ENCODE results near the gene C19orf81. TPM values are rescaled to one million over a fixed set of nuclear protein-coding genes. Genes with fewer than 3 reads are reported as not detected.

C19orf81 gene
- total RNA-seq, 6 donors from 2014 or later: 1.7 to 24.4 (median 3.1) TPM; not detected in 1

DNA sequence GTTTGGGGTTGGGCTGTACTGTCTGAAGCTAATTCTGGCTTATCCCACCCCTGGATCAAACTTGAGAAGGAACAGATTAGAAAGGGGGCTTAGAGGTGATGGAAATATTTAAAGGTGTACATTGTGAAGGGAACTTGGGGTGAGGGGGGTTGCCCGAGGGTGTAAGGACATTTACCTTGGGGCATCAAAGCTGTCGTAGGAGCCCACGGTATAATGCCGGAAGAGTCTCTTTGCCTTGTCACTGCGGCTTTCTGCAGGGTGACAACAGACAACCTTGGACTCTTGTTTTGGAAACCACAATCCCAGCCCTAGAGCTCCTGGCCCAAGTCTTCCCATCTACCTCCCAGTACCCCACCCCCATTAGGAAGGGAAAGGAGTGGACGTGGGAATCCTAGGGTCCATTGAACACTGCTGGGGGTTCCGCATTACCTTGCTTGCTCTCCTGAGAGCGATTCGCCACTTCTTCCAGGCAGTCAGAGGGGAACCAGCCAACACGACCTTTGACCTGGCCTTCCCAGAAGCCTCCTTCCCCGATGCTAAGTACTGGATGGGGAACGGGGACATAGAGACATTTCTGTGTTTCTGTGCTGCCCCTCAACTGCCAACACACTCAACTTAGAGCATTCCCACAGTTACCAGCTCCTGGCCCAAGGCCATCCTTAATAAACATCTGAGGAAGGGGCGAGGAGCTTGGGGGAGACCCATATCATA is 48.3 kb downstream of the C19orf81 start:
- no peaks in the 10 kb centered on the region for H3K36me3 ChIP-seq
- DNase-seq (no peak), ATAC-seq (ENCODE audit: low FRiP score in 2 of 2) (no peak)
- no peak overlapping the region for H3K4me3 ChIP-seq
- peaks cover 0 to 11% (median 0%) of the 10 kb centered on the region in 4 donors for H3K4me1 ChIP-seq
- no peaks in the 10 kb centered on the region for H3K9me3 ChIP-seq
- no peak overlapping the region for H3K27ac ChIP-seq
- 66 to 71% methylated on average over 10 to 13 of the region's 13 CpGs for WGBS, 2 donors
- peaks cover 0 to 28% (median 19%) of the 10 kb centered on the region in 4 donors for H3K27me3 ChIP-seq
- TF ChIP-seq, protein P1, sequence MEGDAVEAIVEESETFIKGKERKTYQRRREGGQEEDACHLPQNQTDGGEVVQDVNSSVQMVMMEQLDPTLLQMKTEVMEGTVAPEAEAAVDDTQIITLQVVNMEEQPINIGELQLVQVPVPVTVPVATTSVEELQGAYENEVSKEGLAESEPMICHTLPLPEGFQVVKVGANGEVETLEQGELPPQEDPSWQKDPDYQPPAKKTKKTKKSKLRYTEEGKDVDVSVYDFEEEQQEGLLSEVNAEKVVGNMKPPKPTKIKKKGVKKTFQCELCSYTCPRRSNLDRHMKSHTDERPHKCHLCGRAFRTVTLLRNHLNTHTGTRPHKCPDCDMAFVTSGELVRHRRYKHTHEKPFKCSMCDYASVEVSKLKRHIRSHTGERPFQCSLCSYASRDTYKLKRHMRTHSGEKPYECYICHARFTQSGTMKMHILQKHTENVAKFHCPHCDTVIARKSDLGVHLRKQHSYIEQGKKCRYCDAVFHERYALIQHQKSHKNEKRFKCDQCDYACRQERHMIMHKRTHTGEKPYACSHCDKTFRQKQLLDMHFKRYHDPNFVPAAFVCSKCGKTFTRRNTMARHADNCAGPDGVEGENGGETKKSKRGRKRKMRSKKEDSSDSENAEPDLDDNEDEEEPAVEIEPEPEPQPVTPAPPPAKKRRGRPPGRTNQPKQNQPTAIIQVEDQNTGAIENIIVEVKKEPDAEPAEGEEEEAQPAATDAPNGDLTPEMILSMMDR (IDR thresholded peaks at IDR 0.05): no peak
- no peak for TF ChIP-seq POLR2AphosphoS5 (IDR thresholded peaks at IDR 0.05)
- TF ChIP-seq EP300 (IDR thresholded peaks at IDR 0.05): no peak

DNA sequence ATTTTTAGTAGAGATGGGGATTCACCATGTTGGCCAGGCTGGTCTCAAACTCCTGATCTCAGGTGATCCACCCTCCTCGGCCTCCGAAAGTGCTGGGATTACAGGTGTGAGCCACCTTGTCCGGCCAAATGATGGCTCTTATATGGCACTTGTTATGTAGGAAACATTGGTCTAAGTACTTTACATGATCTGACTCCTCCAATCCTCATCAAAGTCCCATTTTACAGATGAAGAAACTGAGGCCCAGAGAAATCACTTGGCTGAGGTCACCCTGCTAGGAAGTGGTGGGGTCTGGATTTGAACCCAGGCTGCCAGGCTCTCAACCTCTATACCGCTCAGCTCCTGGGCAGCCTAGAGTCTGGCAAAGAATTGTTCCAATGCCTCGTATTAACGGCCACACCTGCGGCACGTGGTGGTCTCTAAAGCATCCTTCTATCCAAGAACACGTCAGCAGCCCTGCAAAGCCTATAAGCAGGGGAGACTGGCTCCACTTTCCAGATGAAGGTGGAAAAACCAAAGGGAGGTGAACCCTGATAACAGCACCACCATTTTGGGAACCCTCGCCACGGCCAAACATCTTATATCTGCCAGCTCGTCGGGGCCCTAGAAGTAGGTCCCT is 52.2 kb downstream of the C19orf81 start:
- ATAC-seq (ENCODE audit: low FRiP score in 2 of 2): no peak
- Histone ChIP-seq H3K9me3 (no peaks in the 10 kb centered on the region), H3K27ac (no peak overlapping the region), H3K27me3 (peaks cover 0 to 12% (median 4%) of the 10 kb centered on the region in 4 donors), H3K4me3 (no peak overlapping the region), H3K4me1 (no peaks in the 10 kb centered on the region), H3K36me3 (no peaks in the 10 kb centered on the region)
- no peak for DNase-seq
- TF ChIP-seq, protein P1 (IDR thresholded peaks at IDR 0.05): no peak
- TF ChIP-seq POLR2A (IDR thresholded peaks at IDR 0.05): no peak
- no peak for TF ChIP-seq EP300 (IDR thresholded peaks at IDR 0.05)
- no peak for TF ChIP-seq POLR2AphosphoS5 (IDR thresholded peaks at IDR 0.05)
- 91 to 93% methylated on average over 13 of the region's 13 CpGs for WGBS, 2 donors

DNA sequence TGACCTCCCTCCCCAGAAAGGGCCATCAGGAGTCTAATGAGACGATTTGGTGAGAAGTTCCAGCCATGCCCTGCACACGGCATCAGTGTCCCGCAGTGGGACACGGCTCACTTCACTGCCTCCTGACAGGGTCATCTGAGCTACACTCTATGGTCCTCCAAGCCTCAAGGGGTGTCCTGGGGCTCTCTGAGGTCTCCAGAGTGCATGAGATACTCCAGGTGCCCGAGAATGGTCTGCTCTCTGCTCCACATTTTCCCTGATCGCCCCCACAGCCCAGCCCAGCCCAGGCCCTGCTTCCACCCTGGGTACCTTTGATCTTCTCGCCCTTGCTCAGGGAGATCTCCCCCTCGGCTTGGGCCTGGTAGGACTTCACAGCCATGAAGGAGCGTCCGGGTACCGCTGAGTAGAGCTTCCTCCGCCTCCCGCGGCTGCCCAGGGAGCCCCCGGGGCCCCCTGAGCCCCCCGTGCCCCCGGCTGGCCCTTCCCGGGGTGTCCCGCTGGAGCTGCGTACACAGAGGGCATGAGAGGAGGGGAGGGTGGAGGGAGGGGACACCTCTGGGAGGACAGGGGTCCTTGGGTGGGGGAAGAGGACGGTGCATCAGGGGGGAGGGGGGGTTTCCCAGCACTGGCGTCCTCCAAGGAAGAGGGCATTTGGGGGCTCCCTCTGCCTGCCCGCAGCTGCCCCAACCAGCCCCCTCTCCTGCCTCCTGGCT is 53.1 kb downstream of the C19orf81 start:
- no peak for ATAC-seq (ENCODE audit: low FRiP score in 2 of 2)
- Histone ChIP-seq H3K27ac (no peak overlapping the region), H3K36me3 (no peaks in the 10 kb centered on the region), H3K4me3 (no peak overlapping the region), H3K27me3 (peaks cover 0 to 12% (median 4%) of the 10 kb centered on the region in 4 donors), H3K4me1 (no peaks in the 10 kb centered on the region), H3K9me3 (no peaks in the 10 kb centered on the region)
- WGBS, 2 donors: 58 to 77% methylated on average over 6 to 16 of the region's 23 CpGs
- no peak for DNase-seq
- TF ChIP-seq POLR2A (IDR thresholded peaks at IDR 0.05) (no peak), EP300 (IDR thresholded peaks at IDR 0.05) (no peak), POLR2AphosphoS5 (IDR thresholded peaks at IDR 0.05) (no peak)
- TF ChIP-seq, protein P1 (IDR thresholded peaks at IDR 0.05): no peak

DNA sequence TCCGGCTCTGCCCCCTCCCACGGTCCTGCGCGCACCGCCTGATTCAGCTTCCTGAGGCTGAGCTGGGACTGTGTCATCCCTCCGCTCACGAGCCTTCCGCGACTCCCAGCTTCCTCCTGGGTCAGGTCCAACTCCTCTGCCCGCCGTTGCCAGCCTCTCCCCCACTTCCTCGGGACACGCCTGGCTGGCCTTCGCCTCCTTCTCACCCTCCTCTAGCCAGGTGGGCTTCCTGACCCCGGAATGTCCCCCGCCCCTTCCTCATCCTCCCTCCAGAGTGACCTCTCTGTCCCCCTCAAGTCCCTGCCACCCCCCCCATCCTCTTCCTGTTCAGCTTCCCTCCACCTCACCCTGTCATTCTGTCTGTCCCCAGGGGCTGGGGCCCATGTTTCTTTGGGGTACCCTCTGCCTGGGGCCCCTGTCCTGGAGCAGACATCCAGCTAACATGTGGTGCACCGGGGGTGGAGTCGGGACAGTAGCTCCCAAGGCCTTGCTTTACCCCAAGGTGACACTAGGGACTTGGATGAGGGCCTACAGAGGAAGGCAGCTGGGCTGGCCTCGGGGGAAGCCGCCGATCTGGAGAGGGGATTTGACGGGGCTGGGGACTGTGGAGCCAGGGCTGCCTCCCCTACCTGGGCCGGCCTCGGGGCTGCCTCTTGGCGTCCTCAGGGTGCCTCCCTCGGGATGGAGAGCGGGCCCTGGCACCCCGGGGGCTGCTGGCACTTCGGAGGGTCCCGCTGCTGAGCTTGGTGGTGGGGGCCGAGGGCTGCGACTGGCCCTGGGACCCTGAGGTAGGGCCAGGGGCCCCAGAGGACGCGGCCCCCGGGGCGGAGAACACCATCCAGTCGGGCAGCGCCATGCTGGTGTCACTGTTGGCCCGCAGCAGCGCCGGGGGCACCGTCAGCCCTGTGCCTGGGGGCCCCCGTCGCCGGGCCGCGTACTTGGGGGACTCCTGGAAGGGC is 53.9 kb downstream of the C19orf81 start:
- Histone ChIP-seq H3K27ac (no peak overlapping the region), H3K4me3 (no peak overlapping the region), H3K4me1 (no peaks in the 10 kb centered on the region), H3K27me3 (peaks cover 0 to 12% (median 4%) of the 10 kb centered on the region in 4 donors), H3K36me3 (no peaks in the 10 kb centered on the region), H3K9me3 (no peaks in the 10 kb centered on the region)
- TF ChIP-seq, protein P1 (IDR thresholded peaks at IDR 0.05): no peak
- TF ChIP-seq POLR2AphosphoS5 (IDR thresholded peaks at IDR 0.05) (no peak), EP300 (IDR thresholded peaks at IDR 0.05) (no peak), POLR2A (IDR thresholded peaks at IDR 0.05) (no peak)
- WGBS, 2 donors: 61 to 68% methylated on average over 29 to 34 of the region's 47 CpGs
- ATAC-seq (ENCODE audit: low FRiP score in 2 of 2) (no peak), DNase-seq (peak in 1 of 2 donors; percentile 69)

Data from upper lobe of left lung (tissue), 6 donors.